ENCODE measurements around the gene FAM174B. TPM values are rescaled to one million over a fixed set of nuclear protein-coding genes. Genes with fewer than 3 reads are reported as not detected.

Gene FAM174B
- total and polyA plus RNA-seq, 10 of the 15 experiments (the other 5 are each of a cell fraction or from before 2014, with no cell fraction given): 0.71 to 15.9 (median 4.2) TPM

DNA sequence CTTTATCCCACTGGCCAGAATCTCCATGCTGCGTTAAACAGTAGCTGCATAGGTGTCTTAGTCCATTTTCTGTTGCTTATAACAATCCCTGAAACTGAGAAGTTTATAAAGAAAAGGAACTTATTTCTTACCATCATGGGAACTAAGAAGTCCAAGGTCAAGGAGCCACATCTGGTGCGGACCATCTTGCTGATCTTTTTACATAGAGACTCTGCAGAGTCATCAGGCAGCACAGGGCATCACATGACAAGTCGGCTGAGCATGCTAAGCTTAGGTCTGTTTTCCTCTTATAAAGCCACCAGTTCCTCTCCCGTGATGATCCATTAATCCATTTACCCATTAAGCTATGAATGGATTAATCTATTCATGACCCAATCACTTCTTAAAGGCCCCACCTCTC, 22.4 kb upstream of the FAM174B start:
- in situ Hi-C loops (cut with MboI) (no loop called here), intact Hi-C loops (cut with micrococcal nuclease; ENCODE audit: unreplicated experiment) (no loop called here)
- DNase-seq (ENCODE audit: low read depth, low spot score) (no peak), ATAC-seq (no peak), FAIRE-seq (no peak)
- ChIA-PET CTCF (interaction anchor here (0.9 to 1.6 kb wide), 2 partner anchors 11 to 580 kb away, joined by 3 to 4 read pairs; no protein-coding TSS in a partner anchor), SMC1A (ENCODE audit: uncharacterized antibody, unreplicated experiment) (interaction anchor here (1.4 to 4.3 kb wide), 3 partner anchors 8 to 156 kb away, joined by 4 to 38 read pairs (median 6); no protein-coding TSS in a partner anchor), RAD21 (ENCODE audit: unreplicated experiment) (no interaction called here), POLR2A (no interaction called here)
- Histone ChIP-seq H3K9ac (ENCODE audit: control insufficient read depth, insufficient read depth, low read length) (no peak overlapping the region), H3K4me1 (ENCODE audit: control insufficient read depth, insufficient read depth, low read length) (no peaks in the 10 kb centered on the region), H3K27me3 (replicated peaks in 1 of 2; ENCODE audit: control insufficient read depth in 2 of 2, insufficient read depth in 2 of 2, low read length in 1 of 2) (no peaks in the 10 kb centered on the region), H3K27ac (ENCODE audit: control insufficient read depth, insufficient read depth) (no peak overlapping the region), H3K9me3 (replicated peaks; ENCODE audit: control insufficient read depth, insufficient read depth, low read length) (no peaks in the 10 kb centered on the region), H3K36me3 (ENCODE audit: control insufficient read depth in 2 of 2, insufficient read depth in 2 of 2, low read length in 1 of 2) (no peaks in the 10 kb centered on the region), H4K20me1 (ENCODE audit: control insufficient read depth, insufficient read depth) (no peaks in the 10 kb centered on the region), H3K4me2 (ENCODE audit: control insufficient read depth, insufficient read depth) (no peak overlapping the region), H3K79me2 (ENCODE audit: control insufficient read depth, insufficient read depth, low read length) (no peaks in the 10 kb centered on the region), H2AFZ (ENCODE audit: control insufficient read depth, low read depth, low read length) (no peak overlapping the region), H3K4me3 (no peak overlapping the region)
- BruUV-seq (replicated peaks): no TSS peak
- TF ChIP-seq SMAD5 (IDR thresholded peaks at IDR 0.05; ENCODE audit: low read depth) (no peak), POLR2AphosphoS5 (IDR thresholded peaks at IDR 0.05; ENCODE audit: low read length) (no peak), STAT3 (IDR thresholded peaks at IDR 0.05; ENCODE audit: low read depth, low read length) (no peak), NBN (IDR thresholded peaks at IDR 0.05) (no peak)
- WGBS (ENCODE audit: insufficient coverage, insufficient replicate concordance, low lambda C conversion rate, missing lambda C conversion rate): 27% methylated on average over 4 of the region's 4 CpGs

DNA sequence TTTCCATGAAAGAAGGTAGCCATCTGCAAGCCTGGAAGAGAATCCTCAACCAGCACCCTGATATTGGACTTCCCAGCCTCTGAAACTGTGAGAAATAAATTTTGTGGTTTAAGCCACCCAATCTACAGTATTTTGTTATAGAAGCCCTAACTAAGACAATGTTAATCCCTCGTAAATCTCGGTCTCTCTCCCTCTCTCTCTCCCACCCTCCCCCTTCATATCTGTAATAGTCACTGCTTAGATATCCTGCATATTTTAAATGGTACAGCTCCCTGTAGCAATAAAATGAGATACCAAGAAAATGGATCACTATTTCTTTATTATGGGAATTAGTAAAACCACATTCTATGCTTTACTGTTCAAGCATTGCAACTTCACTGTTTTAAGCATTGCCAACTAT, 21.0 kb upstream of the FAM174B start:
- no peak overlapping the region for H3K4me2 ChIP-seq (ENCODE audit: control insufficient read depth, insufficient read depth)
- no peaks in the 10 kb centered on the region for H3K27me3 ChIP-seq (replicated peaks in 1 of 2; ENCODE audit: control insufficient read depth in 2 of 2, insufficient read depth in 2 of 2, low read length in 1 of 2)
- no TSS peak for BruUV-seq (replicated peaks)
- no peaks in the 10 kb centered on the region for H3K79me2 ChIP-seq (ENCODE audit: control insufficient read depth, insufficient read depth, low read length)
- no peak for FAIRE-seq
- no peaks in the 10 kb centered on the region for H3K36me3 ChIP-seq (ENCODE audit: control insufficient read depth in 2 of 2, insufficient read depth in 2 of 2, low read length in 1 of 2)
- in situ Hi-C loops (cut with MboI): no loop called here
- SMC1A ChIA-PET (ENCODE audit: uncharacterized antibody, unreplicated experiment): interaction anchor here (0.8 to 1.3 kb wide), 2 partner anchors 13 to 155 kb away, joined by 3 read pairs; no protein-coding TSS in a partner anchor
- 88% methylated on average over 2 of the region's 2 CpGs for WGBS (ENCODE audit: insufficient coverage, insufficient replicate concordance, low lambda C conversion rate, missing lambda C conversion rate)
- H3K9me3 ChIP-seq (replicated peaks; ENCODE audit: control insufficient read depth, insufficient read depth, low read length): no peaks in the 10 kb centered on the region
- RAD21 ChIA-PET (ENCODE audit: unreplicated experiment): no interaction called here
- no peak overlapping the region for H3K27ac ChIP-seq (ENCODE audit: control insufficient read depth, insufficient read depth)
- ATAC-seq: no peak
- H2AFZ ChIP-seq (ENCODE audit: control insufficient read depth, low read depth, low read length): no peak overlapping the region
- no peak overlapping the region for H3K9ac ChIP-seq (ENCODE audit: control insufficient read depth, insufficient read depth, low read length)
- DNase-seq (ENCODE audit: low read depth, low spot score): no peak
- POLR2A ChIA-PET: no interaction called here
- no peak overlapping the region for H3K4me3 ChIP-seq
- no peaks in the 10 kb centered on the region for H3K4me1 ChIP-seq (ENCODE audit: control insufficient read depth, insufficient read depth, low read length)
- TF ChIP-seq, protein P1, sequence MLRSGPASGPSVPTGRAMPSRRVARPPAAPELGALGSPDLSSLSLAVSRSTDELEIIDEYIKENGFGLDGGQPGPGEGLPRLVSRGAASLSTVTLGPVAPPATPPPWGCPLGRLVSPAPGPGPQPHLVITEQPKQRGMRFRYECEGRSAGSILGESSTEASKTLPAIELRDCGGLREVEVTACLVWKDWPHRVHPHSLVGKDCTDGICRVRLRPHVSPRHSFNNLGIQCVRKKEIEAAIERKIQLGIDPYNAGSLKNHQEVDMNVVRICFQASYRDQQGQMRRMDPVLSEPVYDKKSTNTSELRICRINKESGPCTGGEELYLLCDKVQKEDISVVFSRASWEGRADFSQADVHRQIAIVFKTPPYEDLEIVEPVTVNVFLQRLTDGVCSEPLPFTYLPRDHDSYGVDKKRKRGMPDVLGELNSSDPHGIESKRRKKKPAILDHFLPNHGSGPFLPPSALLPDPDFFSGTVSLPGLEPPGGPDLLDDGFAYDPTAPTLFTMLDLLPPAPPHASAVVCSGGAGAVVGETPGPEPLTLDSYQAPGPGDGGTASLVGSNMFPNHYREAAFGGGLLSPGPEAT (IDR thresholded peaks at IDR 0.05; ENCODE audit: low read depth): no peak
- TF ChIP-seq, protein P2, sequence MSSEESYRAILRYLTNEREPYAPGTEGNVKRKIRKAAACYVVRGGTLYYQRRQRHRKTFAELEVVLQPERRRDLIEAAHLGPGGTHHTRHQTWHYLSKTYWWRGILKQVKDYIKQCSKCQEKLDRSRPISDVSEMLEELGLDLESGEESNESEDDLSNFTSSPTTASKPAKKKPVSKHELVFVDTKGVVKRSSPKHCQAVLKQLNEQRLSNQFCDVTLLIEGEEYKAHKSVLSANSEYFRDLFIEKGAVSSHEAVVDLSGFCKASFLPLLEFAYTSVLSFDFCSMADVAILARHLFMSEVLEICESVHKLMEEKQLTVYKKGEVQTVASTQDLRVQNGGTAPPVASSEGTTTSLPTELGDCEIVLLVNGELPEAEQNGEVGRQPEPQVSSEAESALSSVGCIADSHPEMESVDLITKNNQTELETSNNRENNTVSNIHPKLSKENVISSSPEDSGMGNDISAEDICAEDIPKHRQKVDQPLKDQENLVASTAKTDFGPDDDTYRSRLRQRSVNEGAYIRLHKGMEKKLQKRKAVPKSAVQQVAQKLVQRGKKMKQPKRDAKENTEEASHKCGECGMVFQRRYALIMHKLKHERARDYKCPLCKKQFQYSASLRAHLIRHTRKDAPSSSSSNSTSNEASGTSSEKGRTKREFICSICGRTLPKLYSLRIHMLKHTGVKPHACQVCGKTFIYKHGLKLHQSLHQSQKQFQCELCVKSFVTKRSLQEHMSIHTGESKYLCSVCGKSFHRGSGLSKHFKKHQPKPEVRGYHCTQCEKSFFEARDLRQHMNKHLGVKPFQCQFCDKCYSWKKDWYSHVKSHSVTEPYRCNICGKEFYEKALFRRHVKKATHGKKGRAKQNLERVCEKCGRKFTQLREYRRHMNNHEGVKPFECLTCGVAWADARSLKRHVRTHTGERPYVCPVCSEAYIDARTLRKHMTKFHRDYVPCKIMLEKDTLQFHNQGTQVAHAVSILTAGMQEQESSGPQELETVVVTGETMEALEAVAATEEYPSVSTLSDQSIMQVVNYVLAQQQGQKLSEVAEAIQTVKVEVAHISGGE (CRISPR knock-in tag; IDR thresholded peaks at IDR 0.05): no peak
- no peak for TF ChIP-seq SIN3A (IDR thresholded peaks at IDR 0.05; ENCODE audit: low read depth, low read length)
- TF ChIP-seq, protein P3, sequence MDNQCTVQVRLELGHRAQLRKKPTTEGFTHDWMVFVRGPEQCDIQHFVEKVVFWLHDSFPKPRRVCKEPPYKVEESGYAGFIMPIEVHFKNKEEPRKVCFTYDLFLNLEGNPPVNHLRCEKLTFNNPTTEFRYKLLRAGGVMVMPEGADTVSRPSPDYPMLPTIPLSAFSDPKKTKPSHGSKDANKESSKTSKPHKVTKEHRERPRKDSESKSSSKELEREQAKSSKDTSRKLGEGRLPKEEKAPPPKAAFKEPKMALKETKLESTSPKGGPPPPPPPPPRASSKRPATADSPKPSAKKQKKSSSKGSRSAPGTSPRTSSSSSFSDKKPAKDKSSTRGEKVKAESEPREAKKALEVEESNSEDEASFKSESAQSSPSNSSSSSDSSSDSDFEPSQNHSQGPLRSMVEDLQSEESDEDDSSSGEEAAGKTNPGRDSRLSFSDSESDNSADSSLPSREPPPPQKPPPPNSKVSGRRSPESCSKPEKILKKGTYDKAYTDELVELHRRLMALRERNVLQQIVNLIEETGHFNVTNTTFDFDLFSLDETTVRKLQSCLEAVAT (IDR thresholded peaks at IDR 0.05): no peak
- intact Hi-C loops (cut with micrococcal nuclease; ENCODE audit: unreplicated experiment): no loop called here
- H4K20me1 ChIP-seq (ENCODE audit: control insufficient read depth, insufficient read depth): no peaks in the 10 kb centered on the region
- CTCF ChIA-PET: interaction anchor here (0.6 to 1.2 kb wide), 3 partner anchors 19 to 38 kb away, joined by 3 to 4 read pairs (median 4); no protein-coding TSS in a partner anchor
